MM.1S (cell line): ENCODE data around the gene FUT8.

Experiments used
- CTCF ChIP-seq: fragments of 300-600 bp; sonication (generic); IDR thresholded peaks from 2 replicates; pipeline ENCODE4 v1.5.1; 2016; ENCODE audit warnings: antibody characterized with exemption, low read length, mixed read lengths
- EZH2 ChIP-seq: fragments of 300-600 bp; sonication (generic); optimal IDR thresholded peaks from 2 replicates; pipeline ENCODE3; 2017; ENCODE audit warnings: low read depth, mild to moderate bottlenecking, antibody characterized with exemption, low read length, mixed read lengths

GRCh38 chr14:65421201-65421981 lies 8.9 kb downstream of the FUT8 start:
- TF ChIP-seq CTCF = no peak
- no peak for TF ChIP-seq EZH2
